ENCODE measurements around the gene DUSP14.
"Not testable (repeated sequence)": the region's sequence is repeated elsewhere in the genome, so short reads cannot be mapped to it uniquely, and the experiment has no call there.

Gene DUSP14, protein sequence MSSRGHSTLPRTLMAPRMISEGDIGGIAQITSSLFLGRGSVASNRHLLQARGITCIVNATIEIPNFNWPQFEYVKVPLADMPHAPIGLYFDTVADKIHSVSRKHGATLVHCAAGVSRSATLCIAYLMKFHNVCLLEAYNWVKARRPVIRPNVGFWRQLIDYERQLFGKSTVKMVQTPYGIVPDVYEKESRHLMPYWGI

DNA sequence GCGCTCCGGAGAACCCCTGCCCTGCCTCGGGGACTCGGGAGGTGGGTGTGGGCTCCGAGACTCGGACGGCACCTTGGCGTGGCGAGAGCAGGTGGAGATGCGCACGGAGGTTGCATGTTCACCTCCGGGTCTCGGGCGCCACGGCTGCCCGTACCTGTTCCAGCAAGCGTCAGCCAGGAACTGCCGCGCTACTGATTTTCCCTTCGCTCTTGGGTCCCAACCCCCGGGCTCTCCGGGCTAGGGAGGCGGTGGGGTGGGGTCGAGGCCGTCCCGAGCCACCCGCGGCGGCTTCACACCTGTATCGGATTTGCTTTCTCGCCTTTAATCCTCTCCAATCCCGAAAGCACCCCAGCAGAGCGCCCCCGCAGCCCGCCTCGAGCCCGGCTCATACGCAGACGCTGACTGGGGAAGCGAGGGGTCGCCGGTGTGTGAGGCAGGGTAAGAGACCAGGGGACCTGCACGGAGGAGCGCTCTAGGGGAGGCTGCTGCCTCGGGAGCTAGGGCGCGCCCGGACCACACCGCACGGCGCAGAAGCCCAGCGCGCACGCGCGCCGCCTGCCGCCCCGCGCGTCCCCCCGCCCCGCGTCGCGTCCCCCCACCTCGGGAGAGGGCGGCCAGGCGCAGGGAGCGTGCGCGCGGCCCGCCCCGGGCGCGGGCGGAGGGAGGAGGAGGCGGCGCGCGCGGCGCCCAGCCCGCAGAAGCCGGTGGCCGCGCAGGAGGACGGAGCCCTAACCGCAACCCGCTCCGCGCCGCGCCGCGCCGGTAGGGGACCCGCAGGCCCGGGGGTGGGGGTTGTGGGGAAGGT is at the start of gene DUSP14:
Gene DUSP14, plus strand, starts transcription at position 695 of the 805 bp plus-strand sequence. CDS start 22,382 bp downstream, outside the sequence.
- DNase-seq, result peak; percentile 91

DNA sequence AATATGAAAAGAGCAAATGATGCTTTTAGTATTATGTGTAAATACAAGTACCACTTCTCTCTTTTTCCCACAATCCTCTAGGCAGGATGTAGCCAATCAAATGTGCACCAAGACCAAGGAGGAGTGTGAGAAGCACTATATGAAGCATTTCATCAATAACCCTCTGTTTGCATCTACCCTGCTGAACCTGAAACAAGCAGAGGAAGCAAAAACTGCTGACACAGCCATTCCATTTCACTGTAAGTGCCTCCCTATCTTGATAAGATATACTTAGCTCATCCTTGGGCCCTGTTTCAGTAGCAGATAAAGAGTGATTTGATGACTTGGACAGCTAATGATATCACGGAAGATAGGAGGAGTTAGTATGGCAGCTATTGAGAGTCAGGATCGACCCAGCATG is 49.3 kb upstream of the DUSP14 start:
- no peak for DNase-seq

DNA sequence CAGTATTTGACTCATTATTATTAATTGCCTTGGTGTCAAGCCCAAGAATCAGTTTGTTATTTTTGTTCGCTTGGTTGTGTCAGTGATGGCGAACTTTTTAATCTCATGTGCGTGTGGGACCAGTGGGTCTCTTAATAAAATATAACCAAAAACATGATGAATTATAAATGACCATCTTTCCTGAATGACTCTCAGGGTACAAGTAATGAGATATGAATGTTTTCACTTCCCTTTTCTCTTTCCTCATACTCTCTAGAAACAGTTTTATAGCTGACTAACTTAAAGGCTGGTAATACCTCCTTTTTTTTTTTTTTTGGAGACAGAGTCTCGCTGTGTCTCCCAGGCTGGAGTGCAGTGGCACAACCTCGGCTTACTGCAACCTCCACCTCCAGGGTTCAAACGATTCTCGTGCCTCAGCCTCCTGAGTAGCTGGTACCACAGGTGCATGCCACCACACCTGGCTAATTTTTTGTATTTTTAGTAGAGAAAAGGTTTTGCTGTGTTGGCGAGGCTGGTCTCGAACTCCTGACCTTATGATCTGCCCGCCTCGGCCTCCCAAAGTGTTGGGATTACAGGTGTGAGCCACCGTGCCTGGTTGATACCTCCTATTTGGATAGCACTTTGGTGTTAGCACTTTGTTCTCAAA is 48.2 kb upstream of the DUSP14 start:
- not testable (repeated sequence) for DNase-seq

DNA sequence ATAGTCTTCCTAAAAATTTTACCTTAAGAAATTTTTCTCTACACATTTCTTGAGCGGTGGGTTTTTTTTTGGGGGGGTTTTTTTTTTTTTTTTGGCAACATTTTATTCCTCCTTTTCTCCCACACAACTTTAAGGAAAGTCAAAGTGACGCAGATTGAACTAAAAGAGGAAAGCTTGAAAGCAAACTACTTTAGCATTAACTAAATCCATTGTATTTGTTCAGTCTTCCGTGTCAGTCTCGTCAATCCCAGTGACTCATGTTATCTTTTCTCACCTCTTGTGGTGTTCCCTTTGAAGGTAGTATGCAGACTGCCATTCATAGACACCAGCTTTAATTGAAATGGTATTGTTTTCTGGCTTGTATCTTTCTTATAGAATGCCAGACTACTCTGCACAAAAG is 43.7 kb upstream of the DUSP14 start:
- DNase-seq, result peak; percentile 12

DNA sequence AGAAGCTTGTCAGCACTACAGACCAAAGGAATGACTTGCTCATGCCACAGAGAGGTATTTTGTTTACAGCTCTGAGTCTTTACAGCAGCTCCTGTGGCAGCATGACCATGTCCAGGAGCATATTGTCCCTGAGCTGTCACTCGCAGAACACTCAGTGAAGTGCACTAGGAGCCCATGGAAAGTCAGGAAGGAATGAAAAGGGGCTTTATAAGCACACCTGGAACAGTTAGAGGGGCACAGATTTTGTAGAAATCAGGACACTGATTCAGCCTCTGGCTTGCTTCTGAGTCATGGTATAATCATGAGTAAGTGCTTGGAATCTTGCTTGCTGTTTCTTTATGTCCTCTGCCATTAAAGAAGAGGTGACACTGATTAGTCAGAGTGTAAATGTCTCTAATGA is 42.0 kb upstream of the DUSP14 start:
- no peak for DNase-seq

DNA sequence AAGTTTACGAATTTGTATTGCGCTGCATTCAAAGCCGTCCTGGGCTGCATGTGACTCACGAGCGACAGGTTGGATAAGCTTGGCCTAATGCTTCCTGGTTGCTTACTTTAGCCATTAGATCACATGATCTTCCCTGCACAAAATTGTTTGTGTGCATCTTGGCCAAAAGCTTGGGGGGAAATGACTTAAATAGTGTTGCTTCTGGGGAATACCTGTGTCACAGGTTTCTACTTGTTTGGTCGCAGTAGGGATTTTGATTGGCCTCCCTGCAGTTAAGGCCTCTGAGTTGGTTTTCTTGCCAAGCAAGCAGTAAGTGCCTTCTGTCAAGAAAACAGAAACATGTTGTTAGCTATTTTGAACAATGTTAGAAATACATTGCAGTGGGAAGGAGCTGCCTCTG is 39.6 kb upstream of the DUSP14 start:
- no peak for DNase-seq

DNA sequence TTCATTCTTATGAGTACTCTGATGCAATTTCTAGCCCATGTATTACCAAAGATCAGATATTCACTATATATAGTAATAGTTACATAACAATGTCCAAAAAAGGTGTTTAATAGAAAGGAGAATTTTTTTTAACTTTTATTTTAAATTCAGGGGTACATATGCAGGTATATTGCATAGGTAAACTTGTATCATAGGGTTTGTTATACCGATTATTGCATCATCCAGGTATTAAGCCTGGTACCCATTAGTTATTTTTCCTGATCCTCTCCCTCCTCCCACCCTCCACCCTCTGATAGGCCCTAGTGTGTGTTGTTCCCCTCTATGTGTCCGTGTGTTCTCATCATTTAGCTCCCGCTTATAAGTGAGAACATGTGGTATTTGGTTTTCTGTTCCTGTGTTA is 31.9 kb upstream of the DUSP14 start:
- DNase-seq, result not testable (repeated sequence)

DNA sequence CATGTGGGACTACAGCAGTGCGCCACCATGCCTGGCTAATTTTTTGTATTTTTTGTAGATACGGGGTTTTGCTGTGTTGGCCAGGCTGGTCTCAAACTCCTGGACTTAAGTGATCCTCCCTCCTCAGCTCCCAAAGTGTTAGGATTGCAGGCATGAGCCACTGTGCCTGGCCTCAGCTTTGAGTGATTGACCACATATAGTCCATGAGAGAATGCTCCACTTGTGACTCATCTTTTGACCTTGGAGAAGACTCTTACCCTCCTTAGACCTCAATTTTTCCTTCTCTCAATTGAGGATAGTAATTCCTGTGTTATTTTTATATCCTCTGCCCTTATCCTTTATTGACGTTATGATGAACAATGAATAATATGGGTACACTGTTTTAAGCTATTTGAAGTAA is 30.9 kb upstream of the DUSP14 start:
- no peak for DNase-seq

DNA sequence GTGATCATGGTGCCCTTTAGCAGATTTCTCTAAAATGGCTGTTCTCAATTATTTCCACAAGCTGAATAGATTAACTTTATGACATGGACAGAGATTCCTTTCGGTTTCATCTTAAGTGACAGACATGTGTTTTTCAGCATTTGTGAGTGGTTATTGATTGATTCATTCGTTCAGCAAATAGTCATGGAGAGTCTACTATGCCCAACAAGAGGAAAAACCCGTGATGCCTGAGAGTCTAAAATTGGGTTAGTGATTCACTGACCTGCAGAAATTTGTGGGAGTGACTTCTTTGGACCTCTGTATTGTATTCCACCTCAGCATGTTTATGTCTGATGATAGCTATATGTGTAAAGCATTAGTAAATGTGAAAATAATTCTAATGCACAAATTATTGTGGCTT is 28.0 kb upstream of the DUSP14 start:
- DNase-seq, result no peak

DNA sequence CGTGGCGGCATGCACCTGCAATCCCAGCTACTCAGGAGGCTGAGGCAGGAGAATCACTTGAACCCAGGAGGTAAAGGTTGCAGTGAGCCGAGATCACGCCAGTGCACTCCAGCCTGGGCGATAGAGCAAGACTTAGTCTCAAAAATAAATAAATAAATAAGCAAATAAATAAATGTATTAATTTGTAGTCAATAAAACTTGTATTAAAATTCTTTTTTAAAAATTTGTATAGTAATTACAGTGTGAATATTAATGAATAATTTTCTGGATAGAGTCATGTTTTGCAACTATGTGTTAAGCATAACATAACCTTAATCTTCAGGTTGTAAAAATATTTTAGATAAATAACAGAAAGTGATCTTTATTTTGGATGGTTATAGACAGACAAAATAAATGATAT is 27.2 kb upstream of the DUSP14 start:
- DNase-seq, result no peak

DNA sequence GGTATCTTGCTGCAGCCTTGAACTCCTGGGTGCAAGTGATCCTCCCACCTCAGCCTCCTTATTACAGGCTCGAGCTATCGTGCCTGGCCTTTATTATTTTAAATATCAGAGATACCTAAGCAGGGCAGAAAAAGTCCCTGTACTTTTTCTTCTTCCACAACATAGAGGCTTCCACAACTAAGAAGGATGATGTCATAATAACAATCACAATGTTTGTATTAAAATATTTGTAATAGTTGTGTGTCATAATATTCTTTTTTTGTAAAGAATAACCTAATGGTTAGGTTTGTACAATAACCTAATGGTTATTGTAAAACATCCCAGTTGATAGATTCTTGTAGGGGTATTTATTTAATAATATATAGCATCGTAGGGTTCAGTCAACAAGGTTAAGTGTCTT is 26.7 kb upstream of the DUSP14 start:
- no peak for DNase-seq

DNA sequence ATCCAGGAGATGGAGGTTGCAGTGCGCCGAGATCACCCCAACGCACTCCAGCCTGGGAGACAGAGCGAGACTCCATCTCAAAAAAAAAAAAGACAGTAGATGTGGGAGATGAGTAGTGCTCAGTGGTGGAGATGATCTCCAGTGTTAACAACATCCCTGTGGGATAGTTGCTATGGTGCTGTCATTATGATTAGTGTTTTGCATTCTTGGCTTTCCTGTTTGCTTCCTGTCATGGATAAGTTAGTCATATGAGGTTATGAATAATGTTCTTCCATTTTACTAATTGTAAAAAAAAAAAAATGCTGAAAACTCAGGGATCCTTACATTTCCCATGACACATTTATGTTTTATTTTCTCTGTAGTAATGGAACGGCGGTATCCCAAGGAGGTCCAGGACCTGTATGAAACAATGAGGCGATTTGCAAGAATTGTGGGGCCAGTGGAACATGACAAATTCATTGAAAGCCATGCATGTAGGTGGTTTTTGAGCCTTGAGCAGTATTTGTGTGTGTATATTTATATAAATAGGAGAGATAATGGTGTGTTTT is 24.5 kb upstream of the DUSP14 start:
- DNase-seq, result no peak

DNA sequence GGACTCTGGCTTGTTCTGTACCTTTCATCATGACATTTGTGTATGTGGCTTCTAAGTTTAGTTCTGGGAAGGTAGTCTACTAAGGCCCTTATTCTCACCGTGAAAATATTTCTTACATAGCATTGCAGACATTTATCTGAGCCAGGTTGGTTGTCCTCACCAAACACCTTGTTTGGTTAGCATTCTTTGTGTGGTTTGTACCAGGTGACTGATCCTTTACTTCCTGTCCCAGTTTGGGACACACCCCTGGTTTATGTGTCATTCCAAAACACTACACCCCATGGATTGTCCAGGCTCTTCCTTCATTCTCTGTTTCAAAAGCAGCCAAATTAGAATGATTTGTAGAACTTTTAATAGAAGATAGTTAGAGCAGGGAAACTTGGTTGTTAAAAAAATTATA is 23.2 kb upstream of the DUSP14 start:
- no peak for DNase-seq

DNA sequence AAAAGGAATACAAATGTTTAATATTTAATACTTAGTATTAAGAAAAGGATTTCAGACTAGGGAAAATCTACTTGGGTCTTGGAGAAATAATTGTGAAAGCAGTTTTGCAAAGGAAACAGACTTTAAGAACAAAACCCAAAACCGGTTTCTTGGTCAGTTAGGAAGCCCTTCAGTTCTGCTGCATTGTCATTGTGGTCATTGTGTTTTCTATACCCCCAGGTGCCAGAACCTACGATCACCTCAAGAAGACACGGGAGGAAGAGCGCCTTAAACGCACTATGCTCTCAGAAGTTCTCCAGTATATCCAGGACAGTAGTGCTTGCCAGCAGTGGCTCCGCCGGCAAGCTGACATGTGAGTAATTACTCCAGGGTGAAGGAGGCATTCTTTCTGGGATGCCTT is 19.5 kb upstream of the DUSP14 start:
- no peak for DNase-seq

DNA sequence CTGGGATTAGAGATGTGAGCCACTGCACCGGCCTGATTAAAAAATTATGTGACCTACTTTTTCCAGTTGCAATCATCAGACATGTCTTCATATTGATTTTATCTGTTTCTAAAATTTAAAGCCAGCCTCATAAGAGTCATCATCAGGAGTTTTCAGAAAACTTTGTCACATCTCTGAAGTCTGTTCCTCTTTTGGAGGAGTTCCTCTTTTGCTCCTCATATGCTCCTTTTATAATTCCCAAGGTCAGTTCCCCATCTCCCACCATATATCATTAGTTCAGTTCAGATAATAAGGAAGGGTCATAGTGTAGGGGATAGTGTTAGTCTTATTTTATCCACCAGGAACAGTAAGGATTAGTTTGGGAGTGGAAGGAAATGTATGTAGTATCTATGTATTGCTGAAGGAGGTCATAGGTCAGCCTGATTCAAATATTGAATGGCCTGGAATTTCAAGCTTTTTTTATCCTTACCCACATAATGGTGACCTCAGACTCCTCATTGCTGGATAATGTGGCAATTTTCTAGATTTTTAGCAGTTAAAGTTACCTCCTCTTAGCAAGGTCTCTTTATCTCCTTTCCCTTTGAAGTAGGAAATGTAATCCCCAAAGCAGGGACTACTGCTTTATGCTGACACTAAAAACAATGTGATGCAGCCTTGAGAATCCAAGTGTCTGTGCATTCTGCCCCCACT is 13.8 kb upstream of the DUSP14 start:
- DNase-seq, result no peak

DNA sequence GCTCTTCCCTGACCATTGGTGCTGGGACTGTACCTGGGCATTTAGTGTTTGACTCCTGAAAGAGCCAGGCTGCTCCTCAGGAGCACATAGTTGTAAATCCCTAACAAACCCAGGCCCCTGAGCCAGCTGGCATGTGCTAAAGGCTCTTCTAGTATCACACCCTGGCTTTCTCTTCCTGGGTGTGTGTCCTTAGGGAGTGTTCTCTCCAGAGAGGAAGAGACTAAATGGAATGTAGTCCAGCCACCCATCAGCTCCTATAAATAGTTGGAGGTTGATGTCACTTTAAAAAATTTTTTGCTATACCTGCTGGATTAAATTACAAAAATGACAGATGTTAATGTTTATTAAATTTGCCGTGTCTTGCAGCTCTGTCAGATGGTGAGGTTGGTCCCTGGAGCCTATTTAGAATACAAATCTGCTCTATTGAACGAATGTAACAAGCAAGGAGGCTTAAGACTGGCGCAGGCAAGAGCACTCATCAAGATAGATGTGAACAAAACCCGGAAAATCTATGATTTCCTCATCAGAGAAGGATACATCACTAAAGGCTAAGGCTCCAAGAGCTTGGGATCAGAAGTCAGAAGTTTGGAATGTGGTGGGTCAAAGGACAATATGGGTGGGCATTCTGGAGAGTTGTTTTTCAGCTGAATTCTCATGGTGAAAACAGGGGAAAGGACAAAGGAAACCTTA is 13.1 kb upstream of the DUSP14 start:
- DNase-seq, result no peak

DNA sequence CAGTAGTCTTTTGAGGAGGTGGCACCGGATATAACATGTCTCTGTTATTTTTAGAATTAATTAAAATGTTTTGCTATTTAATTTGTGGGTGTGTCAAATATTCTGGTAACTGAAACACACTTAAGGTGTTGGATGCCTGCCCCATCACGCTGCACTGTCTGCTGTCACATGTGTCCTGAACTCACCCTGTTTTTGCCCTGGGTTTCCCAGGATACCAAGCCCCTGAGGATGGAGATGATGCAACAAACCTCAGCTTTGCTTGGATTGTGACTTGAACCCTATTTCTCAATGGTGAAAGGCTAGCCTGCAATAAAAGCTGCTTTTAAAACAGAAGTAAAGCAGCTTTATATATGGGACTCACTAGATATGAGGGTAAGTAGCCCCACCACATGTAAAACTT is 11.5 kb upstream of the DUSP14 start:
- no peak for DNase-seq

DNA sequence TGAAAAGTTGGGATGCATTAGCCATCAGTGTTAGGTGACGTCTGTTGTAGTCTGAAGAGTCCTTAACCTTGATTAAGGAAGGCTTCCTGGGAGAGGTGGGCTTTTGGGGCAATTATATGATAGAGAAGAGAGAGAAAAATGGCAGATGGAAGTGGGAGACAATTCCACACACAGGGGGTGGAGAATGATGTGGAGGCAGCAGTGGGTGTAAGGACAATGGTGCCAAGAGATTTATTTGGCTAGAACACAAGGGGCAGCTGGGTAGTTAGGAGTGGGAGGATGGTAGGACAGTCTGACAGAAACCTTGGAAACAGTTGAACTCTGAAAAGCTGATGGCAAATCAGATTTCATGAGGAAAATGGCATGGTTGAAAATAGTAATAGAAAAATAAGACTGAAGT is 10.7 kb upstream of the DUSP14 start:
- no peak for DNase-seq

DNA sequence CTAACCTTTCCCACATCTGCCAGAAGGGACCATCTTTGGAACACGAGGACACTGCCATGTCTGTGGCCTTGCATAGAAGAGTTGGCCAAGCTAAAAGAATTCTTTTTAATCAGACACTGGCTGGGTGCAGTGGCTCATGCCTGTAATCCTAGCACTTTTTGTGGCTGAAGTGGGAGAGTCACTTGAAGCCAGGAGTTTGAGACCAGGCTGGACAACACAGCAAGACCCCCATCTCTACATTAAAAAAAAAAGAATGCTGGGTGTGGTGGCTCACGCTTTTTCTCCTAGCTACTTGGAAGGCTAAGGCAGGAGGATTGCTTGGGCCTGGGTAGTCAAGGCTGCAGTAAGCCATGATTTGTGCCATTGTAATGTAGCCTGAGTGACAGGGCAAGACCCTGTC is 9.3 kb upstream of the DUSP14 start:
- no peak for DNase-seq

DNA sequence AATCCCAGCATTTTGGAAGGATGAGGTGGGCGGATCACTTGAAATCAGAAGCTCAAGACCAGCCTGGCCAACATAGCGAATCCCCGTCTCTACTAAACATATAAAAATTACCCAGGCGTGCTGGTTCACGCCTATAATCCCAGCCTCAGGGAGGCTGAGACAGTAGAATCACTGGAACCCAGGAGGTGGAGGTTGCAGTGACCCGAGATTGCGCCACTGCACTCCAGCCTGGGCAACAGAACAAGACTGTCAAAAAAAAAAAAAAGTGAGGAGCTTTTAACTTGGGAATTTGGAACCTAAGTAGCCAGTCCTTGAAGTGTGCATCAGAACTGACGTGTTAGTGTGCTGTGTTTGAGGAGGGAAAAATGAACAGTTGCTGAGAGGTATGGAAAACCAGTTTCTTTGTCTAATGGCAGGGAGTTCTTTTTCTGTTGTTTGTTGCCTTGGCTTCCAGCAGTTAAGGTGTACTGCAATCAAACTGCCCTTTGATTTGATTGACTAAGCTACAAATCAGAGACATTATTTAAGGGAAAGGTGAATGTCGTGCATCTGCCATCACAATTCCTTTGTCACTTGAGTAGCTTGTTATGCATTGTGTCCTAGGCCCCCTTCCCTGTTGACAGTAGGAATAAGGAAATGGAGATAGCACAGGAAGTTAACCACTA is 8.6 kb upstream of the DUSP14 start:
- no peak for DNase-seq

DNA sequence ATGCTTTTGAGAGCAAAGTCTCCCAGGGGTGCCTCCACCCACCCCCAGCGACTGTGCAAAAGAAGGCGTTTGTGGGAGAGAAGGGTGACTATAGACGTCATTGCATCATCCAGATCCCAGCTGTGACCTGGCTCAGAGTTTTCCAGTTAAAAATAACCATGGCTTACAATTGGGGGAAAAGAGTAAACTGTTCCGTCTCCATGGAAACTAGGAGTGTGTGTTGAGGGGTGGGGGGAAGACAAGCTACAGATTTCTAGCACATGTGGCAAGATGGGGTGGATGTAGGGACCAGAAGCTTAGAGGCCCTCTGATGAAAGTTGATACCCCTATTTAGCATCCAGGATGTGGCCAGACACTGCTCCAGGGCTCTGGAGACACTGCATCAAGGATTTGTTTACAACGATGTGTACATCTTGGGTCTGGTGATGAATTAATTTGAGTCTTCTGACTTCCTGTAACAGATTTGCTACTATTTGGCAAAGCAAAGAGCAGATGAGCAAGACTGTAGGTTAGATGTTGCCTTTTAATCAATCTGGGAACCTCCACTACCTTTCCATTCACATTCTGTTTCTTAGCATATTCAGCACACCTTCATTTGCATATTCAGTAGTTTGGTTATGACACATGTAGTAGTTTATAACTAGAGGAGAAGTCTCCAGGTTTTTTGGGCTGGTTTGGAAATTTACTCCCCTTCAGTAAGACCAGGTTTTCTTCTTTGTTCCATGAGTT is 6.2 kb upstream of the DUSP14 start:
- no peak for DNase-seq
